DOHH2 (cell line): ENCODE data around the gene SLC39A11.

Experiments used
- CTCF ChIP-seq: fragments of 200-600 bp; sonication (generic); IDR thresholded peaks from one replicate; pipeline ENCODE4 v1.5.1; 2014; ENCODE audit warnings: antibody characterized with exemption, mild to moderate bottlenecking, low read depth, low read length; ENCODE audit not compliant: poor library complexity, severe bottlenecking
- EZH2phosphoT487 ChIP-seq: fragments of 200-600 bp; sonication (generic); IDR thresholded peaks from 2 replicates; pipeline ENCODE4 v1.6.1; 2017; ENCODE audit warnings: borderline replicate concordance, mild to moderate bottlenecking, antibody characterized with exemption, low read length, moderate library complexity, mixed read lengths

GRCh38 chr17:72997559-72997958 lies 94.9 kb downstream of the SLC39A11 start:
- TF ChIP-seq CTCF (no peak), EZH2phosphoT487 (no peak)
